Stomach smooth muscle (tissue), 2 donors: Measurements from ENCODE around the gene VWA7.

Experiments
- H3K27ac ChIP-seq: one replicate; pipeline ENCODE4 v1.7.0; 2013; ENCODE audit warnings: mild to moderate bottlenecking, low read length, inconsistent platforms
- H3K27me3 ChIP-seq, 2 donors: one replicate each; pipeline ENCODE4 v1.7.0; 2013; ENCODE audit warnings: low read length in 2 of 2; ENCODE audit not compliant: insufficient read depth in 2 of 2, control insufficient read depth in 1 of 2
- H3K36me3 ChIP-seq, 2 donors: one replicate each; pipeline ENCODE4 v1.7.0; 2013; ENCODE audit warnings: low read length in 2 of 2; ENCODE audit not compliant: control insufficient read depth in 2 of 2, insufficient read depth in 2 of 2
- H3K4me1 ChIP-seq: one replicate; pipeline ENCODE4 v1.7.0; 2013; ENCODE audit warnings: low read length; ENCODE audit not compliant: control insufficient read depth, insufficient read depth
- H3K4me3 ChIP-seq, 2 donors: one replicate each; pipeline ENCODE4 v1.7.0; 2013; ENCODE audit warnings: low read length in 2 of 2
- H3K9ac ChIP-seq, 2 donors: one replicate each; pipeline ENCODE4 v1.7.0; 2013; ENCODE audit warnings: low read length in 2 of 2, mild to moderate bottlenecking in 1 of 2
- H3K9me3 ChIP-seq, 2 donors: one replicate each; pipeline ENCODE4 v1.7.0; 2013; ENCODE audit warnings: low read length in 2 of 2; ENCODE audit not compliant: control insufficient read depth in 2 of 2
- donor health status: healthy.
- donor health status: Pancreatic carcinoma.

Gene VWA7

GRCh38 chr6:31749301-31750036 lies 27.7 kb downstream of the VWA7 start:
- H3K4me3 ChIP-seq: no peak overlapping the region

DNA sequence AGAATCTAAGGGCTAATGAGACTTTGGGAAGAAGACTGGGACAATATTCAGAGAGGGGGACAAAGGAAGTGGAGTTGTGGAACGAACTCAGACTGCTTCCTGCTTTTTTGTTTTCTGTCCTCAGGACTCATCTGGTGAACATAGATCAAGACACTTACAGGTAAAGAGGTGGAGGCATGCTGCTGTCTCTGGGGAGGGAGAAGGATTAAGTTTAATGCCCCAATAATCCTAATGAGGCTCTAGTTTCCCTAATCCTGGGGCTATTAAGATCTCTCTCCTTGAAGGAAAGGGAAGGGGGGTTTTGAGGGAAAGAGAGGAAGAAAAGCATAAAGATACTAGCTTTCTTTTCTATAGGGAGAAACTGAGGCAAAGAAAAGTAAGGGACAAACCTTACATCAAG lies 32.7 kb downstream of the VWA7 start:
- Histone ChIP-seq H3K36me3 (peaks cover 0 to 3% of the 10 kb centered on the region in 2 donors), H3K4me1 (peaks cover 14% of the 10 kb centered on the region), H3K9me3 (no peaks in the 10 kb centered on the region)

More at GRCh38 chr6:31749301-31750036, 27.7 kb downstream of the VWA7 start:
- no peak overlapping the region for H3K27ac ChIP-seq
- H3K27me3 ChIP-seq: no peaks in the 10 kb centered on the region
- H3K9me3 ChIP-seq: no peaks in the 10 kb centered on the region
- peaks cover 4% of the 10 kb centered on the region for H3K4me1 ChIP-seq
- H3K9ac ChIP-seq: no peak overlapping the region
- H3K36me3 ChIP-seq: peaks cover 0 to 3% of the 10 kb centered on the region in 2 donors

DNA sequence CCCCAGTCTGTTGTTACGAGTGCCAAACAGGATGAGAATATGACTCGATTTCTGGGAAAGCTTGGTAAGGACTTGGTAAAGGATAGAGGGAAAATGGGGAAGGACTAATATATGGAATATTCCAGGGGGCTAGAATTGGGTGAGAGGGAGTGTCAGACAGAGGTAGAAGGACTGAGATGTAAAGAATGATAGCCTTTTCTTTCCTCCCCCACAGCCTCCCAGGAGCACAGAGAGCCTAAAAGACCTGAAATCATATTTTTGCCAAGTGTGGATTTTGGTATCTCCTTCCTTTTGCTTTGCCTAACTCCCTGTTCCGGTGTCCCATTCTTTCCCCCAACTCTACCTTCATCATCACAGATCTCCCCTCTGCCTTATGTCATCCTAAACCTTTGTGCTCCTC lies 34.2 kb downstream of the VWA7 start:
- no peaks in the 10 kb centered on the region for H3K9me3 ChIP-seq
- no peak overlapping the region for H3K27ac ChIP-seq

More for the DNA sequence above, 32.7 kb downstream of the VWA7 start:
- Histone ChIP-seq H3K27ac (no peak overlapping the region), H3K4me3 (no peak overlapping the region), H3K9ac (no peak overlapping the region), H3K27me3 (no peaks in the 10 kb centered on the region)

GRCh38 chr6:31741815-31742214 lies 35.3 kb downstream of the VWA7 start:
- no peak overlapping the region for H3K9ac ChIP-seq
- H3K4me3 ChIP-seq: no peak overlapping the region
- peaks cover 24% of the 10 kb centered on the region for H3K4me1 ChIP-seq
- no peaks in the 10 kb centered on the region for H3K27me3 ChIP-seq
- no peaks in the 10 kb centered on the region for H3K9me3 ChIP-seq
- no peak overlapping the region for H3K27ac ChIP-seq
- no peaks in the 10 kb centered on the region for H3K36me3 ChIP-seq

More for the DNA sequence above, 34.2 kb downstream of the VWA7 start:
- Histone ChIP-seq H3K36me3 (peaks cover 0 to 3% of the 10 kb centered on the region in 2 donors), H3K4me1 (peaks cover 23% of the 10 kb centered on the region), H3K27me3 (no peaks in the 10 kb centered on the region), H3K9ac (no peak overlapping the region), H3K4me3 (no peak overlapping the region)

DNA sequence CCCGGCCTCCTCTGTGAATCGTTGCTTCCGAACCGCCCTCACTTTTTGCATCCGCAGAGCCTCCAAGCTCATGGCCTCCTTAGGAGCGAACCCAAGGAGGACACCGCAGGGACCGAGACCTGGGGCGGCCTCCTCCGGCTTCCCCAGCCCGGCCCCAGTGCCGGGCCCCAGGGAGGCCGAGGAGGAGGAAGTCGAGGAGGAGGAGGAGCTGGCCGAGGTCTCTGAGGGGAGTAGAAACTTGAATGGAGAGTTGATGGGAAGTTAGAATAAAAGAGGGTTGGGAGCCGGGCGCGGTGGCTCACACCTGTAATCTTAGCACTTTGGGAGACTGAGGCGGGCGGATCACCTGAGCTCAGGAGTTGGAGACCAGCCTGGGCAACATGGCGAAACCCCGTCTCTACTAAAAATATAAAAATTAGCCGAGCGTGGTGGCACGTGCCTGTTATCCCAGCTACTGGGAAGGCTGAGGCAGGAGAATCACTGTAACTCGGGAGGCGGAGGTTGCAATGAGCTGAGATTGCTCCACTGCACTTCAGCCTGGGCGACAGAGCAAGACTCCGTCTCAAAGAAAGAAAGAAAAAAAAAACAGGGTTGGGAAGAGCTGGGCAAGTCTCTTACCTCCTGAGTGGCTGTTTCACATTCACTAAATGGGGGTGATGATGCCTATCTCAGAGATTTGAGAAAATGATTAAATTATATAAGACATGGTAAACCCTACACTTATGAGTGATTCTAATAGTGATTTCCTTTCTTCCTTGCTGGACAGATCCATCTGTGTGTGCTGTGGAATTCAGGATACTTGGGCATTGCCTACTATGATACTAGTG lies 36.5 kb downstream of the VWA7 start:
- no peaks in the 10 kb centered on the region for H3K27me3 ChIP-seq
- H3K9me3 ChIP-seq: no peaks in the 10 kb centered on the region
- H3K9ac ChIP-seq: peak overlapping the region; percentile 68 to 72
- H3K36me3 ChIP-seq: no peaks in the 10 kb centered on the region
- H3K4me1 ChIP-seq: peaks cover 32% of the 10 kb centered on the region
- peak overlapping the region; percentile 86 to 93 for H3K4me3 ChIP-seq
- no peak overlapping the region for H3K27ac ChIP-seq

DNA sequence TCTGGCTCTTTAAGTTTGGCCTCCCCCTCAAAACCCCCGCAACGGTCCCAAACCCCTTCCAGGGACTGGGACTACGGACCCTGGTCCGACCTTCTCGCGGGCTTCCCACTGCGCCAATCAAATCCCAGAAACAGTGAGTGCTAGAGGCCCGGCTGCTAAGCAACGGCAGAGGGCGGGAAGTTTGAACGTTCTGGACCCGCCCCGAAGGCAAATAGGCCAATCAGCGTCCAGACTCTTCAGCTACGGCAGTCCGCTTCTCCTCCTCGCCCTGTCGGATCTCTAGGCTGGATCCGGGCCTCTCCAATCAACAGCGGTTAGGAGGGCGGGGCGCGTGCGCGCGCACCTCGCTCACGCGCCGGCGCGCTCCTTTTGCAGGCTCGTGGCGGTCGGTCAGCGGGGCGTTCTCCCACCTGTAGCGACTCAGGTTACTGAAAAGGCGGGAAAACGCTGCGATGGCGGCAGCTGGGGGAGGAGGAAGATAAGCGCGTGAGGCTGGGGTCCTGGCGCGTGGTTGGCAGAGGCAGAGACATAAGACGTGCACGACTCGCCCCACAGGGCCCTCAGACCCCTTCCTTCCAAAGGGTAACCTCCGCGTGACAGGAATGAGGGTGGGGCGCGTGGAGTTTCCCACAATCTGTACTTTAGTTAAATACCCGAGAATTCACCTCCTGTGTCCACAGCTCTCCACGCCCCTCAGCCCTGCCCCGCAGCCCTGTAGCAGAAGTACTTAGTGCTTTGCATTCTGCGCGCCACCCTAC lies 37.3 kb downstream of the VWA7 start, which contains the start of gene MSH5:
Gene MSH5 (plus strand): TSS at position 367 of the 758 bp plus-strand sequence. CDS start 462 bp downstream, outside the sequence.
- peaks cover 39% of the 10 kb centered on the region for H3K4me1 ChIP-seq
- H3K27me3 ChIP-seq: no peaks in the 10 kb centered on the region
- no peaks in the 10 kb centered on the region for H3K9me3 ChIP-seq
- H3K9ac ChIP-seq: peak within 1 kb of the TSS; percentile 68 to 72
- H3K27ac ChIP-seq: no peak within 1 kb of the TSS
- H3K4me3 ChIP-seq: peak within 1 kb of the TSS; percentile 86 to 93
- no peaks in the 10 kb centered on the region for H3K36me3 ChIP-seq

GRCh38 chr6:31737991-31738979 lies 38.8 kb downstream of the VWA7 start:
- peaks cover 8 to 9% of the 10 kb centered on the region in 2 donors for H3K36me3 ChIP-seq
- H3K9me3 ChIP-seq: no peaks in the 10 kb centered on the region
- peak overlapping the region; percentile 31 for H3K27ac ChIP-seq
- peak overlapping the region in 1 of 2 donors; percentile 6 for H3K9ac ChIP-seq
- H3K4me1 ChIP-seq: peaks cover 48% of the 10 kb centered on the region
- no peaks in the 10 kb centered on the region for H3K27me3 ChIP-seq
- peak overlapping the region in 1 of 2 donors; percentile 8 for H3K4me3 ChIP-seq

DNA sequence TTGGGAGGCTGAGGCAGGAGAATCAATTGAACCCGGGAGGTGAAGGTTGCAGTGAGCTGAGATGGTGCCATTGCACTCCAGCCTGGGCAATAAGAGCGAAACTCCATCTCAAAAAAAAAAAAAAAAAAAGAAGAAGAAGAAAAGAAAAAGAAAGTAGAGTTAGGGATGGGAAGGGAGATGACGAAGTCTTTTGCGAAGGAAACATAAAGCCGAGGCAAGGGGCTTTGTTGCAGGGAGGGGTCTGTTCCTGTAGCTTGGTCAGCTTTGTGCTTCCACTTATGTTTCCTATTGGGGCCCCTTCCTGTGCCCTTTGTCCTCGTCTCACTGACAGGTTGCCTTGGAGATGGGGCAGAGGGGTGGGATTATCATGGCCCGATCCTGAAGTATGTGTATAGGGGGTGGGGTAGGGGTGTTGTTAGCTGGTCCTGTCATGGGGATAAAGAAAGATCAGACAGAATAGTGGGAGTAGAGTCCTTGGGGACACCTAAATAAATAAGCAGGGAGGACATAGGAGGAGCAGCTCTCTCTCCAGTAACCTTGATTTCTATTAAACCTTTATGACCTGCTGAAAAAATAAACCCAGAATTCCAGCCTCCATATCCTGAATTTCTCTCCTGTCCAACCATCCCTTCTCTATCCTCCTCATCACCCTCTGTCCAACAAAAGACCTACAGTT lies 39.7 kb downstream of the VWA7 start:
- Histone ChIP-seq H3K4me3 (no peak overlapping the region), H3K4me1 (peaks cover 48% of the 10 kb centered on the region), H3K27me3 (no peaks in the 10 kb centered on the region), H3K9me3 (no peaks in the 10 kb centered on the region), H3K9ac (peak overlapping the region in 1 of 2 donors; percentile 6), H3K27ac (peak overlapping the region; percentile 31), H3K36me3 (peaks cover 11 to 12% of the 10 kb centered on the region in 2 donors)

DNA sequence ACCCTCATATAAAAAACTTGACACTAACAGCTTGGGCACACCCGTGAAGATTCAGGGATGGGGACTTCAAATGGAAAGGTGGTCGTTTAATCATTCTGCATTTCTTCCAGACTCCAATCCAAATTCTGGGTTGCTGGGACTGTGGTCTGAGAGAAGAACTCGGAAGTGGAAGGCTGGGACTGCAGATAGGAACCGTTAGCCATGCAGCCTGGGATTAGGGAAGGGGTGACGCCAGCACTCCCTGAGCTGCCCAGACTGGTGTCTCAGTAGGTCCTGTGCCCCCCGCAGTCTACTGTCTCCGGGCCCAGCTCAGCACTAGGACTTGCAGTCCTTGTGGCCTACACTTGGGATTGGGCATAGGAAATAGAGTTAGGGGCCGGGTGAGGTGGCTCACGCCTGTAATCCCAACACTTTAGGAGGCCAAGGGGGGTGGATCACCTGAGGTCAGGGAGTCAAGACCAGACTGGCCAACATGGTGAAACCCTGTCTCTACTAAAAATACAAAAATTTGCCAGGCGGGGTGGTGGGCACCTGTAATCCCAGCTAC lies 40.3 kb downstream of the VWA7 start:
- Histone ChIP-seq H3K27me3 (no peaks in the 10 kb centered on the region), H3K4me1 (peaks cover 48% of the 10 kb centered on the region), H3K9ac (peak overlapping the region; percentile 82 to 93), H3K27ac (peak overlapping the region; percentile 86), H3K36me3 (peaks cover 16 to 17% of the 10 kb centered on the region in 2 donors), H3K9me3 (no peaks in the 10 kb centered on the region), H3K4me3 (peak overlapping the region; percentile 71 to 89)
